SK-N-MC (cell line): Measurements from ENCODE around the gene LRRC63.

Experiments used
- DNase-seq: peaks from one replicate; pipeline ENCODE4 v3.0.0-alpha.2; 2011; ENCODE audit warnings: low read depth, low spot score
- H3K27ac ChIP-seq: fragments of 200-600 bp; sonication (generic); 2 replicates; pipeline ENCODE4 v1.5.1; 2016; ENCODE audit warnings: mixed run types
- H3K36me3 ChIP-seq: fragments of 200-600 bp; sonication (generic); 2 replicates; pipeline ENCODE4 v1.6.1; 2017; ENCODE audit warnings: antibody characterized with exemption, low read length, mixed read lengths; ENCODE audit not compliant: insufficient read depth
- H3K4me3 ChIP-seq: fragments of 200-600 bp; sonication (generic); 2 replicates; pipeline ENCODE4 v1.5.1; 2016
- H3K9ac ChIP-seq: fragments of 200-600 bp; sonication (generic); 2 replicates; pipeline ENCODE4 v1.8.0; 2017; ENCODE audit warnings: mixed run types, mixed read lengths; ENCODE audit not compliant: insufficient read length
- H3K9me3 ChIP-seq: fragments of 200-600 bp; sonication (generic); 2 replicates; pipeline ENCODE4 v1.6.1; 2017; ENCODE audit warnings: low read depth, mild to moderate bottlenecking, antibody characterized with exemption, low read length, moderate library complexity, mixed read lengths
- EZH2 ChIP-seq: fragments of 200-600 bp; sonication (generic); IDR thresholded peaks from one replicate; pipeline ENCODE4 v1.6.1; 2017; ENCODE audit warnings: antibody characterized with exemption
- FOXP2 ChIP-seq: optimal IDR thresholded peaks from 2 replicates; pipeline ENCODE3; 2011; ENCODE audit warnings: mild to moderate bottlenecking, moderate library complexity; ENCODE audit not compliant: insufficient read depth; ENCODE audit errors: extremely low read length, control extremely low read depth
- POLR2AphosphoS5 ChIP-seq: IDR thresholded peaks from 2 replicates; pipeline ENCODE4 v1.6.1; 2012; ENCODE audit warnings: mild to moderate bottlenecking, low read depth, low read length, borderline replicate concordance

Gene LRRC63

GRCh38 chr13:46192412-46192811 is 19.3 kb upstream of the LRRC63 start:
- H3K27ac ChIP-seq = no peak overlapping the region
- no peak overlapping the region for H3K4me3 ChIP-seq
- H3K36me3 ChIP-seq = no peaks in the 10 kb centered on the region
- H3K9ac ChIP-seq = no peak overlapping the region
- H3K9me3 ChIP-seq = no peaks in the 10 kb centered on the region
- TF ChIP-seq POLR2AphosphoS5 = no peak
- DNase-seq = no peak

GRCh38 chr13:46195016-46195415 is 16.7 kb upstream of the LRRC63 start:
- Histone ChIP-seq H3K36me3 (no peaks in the 10 kb centered on the region), H3K9me3 (no peaks in the 10 kb centered on the region), H3K4me3 (no peak overlapping the region), H3K27ac (no peak overlapping the region), H3K9ac (no peak overlapping the region)
- no peak for DNase-seq
- no peak for TF ChIP-seq FOXP2
- no peak for TF ChIP-seq EZH2
- no peak for TF ChIP-seq POLR2AphosphoS5

- H3K4me3 ChIP-seq = no peak overlapping the region
- H3K36me3 ChIP-seq = no peaks in the 10 kb centered on the region
Measured at GRCh38 chr13:46197299-46198048, 14.3 kb upstream of the LRRC63 start.

GRCh38 chr13:46198696-46199193 is 13.0 kb upstream of the LRRC63 start:
- Histone ChIP-seq H3K36me3 (no peaks in the 10 kb centered on the region), H3K9ac (no peak overlapping the region), H3K27ac (no peak overlapping the region), H3K9me3 (no peaks in the 10 kb centered on the region), H3K4me3 (no peak overlapping the region)
- no peak for DNase-seq
- TF ChIP-seq EZH2 (no peak), POLR2AphosphoS5 (no peak), FOXP2 (no peak)

More at GRCh38 chr13:46197299-46198048, 14.3 kb upstream of the LRRC63 start:
- H3K27ac ChIP-seq = no peak overlapping the region
- TF ChIP-seq EZH2 = no peak
- TF ChIP-seq POLR2AphosphoS5 = no peak
- no peak for TF ChIP-seq FOXP2
- H3K9ac ChIP-seq = no peak overlapping the region
- H3K9me3 ChIP-seq = no peaks in the 10 kb centered on the region
- no peak for DNase-seq

- Histone ChIP-seq H3K36me3 (no peaks in the 10 kb centered on the region), H3K9ac (no peak overlapping the region), H3K4me3 (no peak overlapping the region), H3K9me3 (no peaks in the 10 kb centered on the region), H3K27ac (peak overlapping the region; percentile 47; the same call in 1 of the 2 replicates)
- DNase-seq = no peak
- TF ChIP-seq FOXP2 (no peak), POLR2AphosphoS5 (no peak), EZH2 (no peak)
Measured at GRCh38 chr13:46202188-46202795, 9.4 kb upstream of the LRRC63 start.

GRCh38 chr13:46202966-46203365 is 8.8 kb upstream of the LRRC63 start:
- Histone ChIP-seq H3K27ac (peak overlapping the region; percentile 47; the same call in 1 of the 2 replicates), H3K9ac (no peak overlapping the region), H3K36me3 (no peaks in the 10 kb centered on the region), H3K9me3 (no peaks in the 10 kb centered on the region), H3K4me3 (no peak overlapping the region)
- no peak for DNase-seq
- TF ChIP-seq EZH2 (no peak), FOXP2 (no peak), POLR2AphosphoS5 (no peak)

GRCh38 chr13:46206143-46206542 is 5.6 kb upstream of the LRRC63 start:
- no peak overlapping the region for H3K4me3 ChIP-seq
- no peak overlapping the region for H3K27ac ChIP-seq
- H3K9ac ChIP-seq = no peak overlapping the region
- no peaks in the 10 kb centered on the region for H3K9me3 ChIP-seq
- H3K36me3 ChIP-seq = no peaks in the 10 kb centered on the region
- no peak for DNase-seq
- no peak for TF ChIP-seq FOXP2

GRCh38 chr13:46207828-46208227 is 3.9 kb upstream of the LRRC63 start:
- no peak for TF ChIP-seq EZH2
- TF ChIP-seq FOXP2 = no peak
- TF ChIP-seq POLR2AphosphoS5 = no peak
- no peak overlapping the region for H3K27ac ChIP-seq
- no peaks in the 10 kb centered on the region for H3K36me3 ChIP-seq
- no peak overlapping the region for H3K9ac ChIP-seq
- H3K9me3 ChIP-seq = no peaks in the 10 kb centered on the region
- no peak overlapping the region for H3K4me3 ChIP-seq
- no peak for DNase-seq

- TF ChIP-seq FOXP2 (no peak), EZH2 (no peak), POLR2AphosphoS5 (no peak)
- H3K9ac ChIP-seq = peak overlapping the region; percentile 89
- peak overlapping the region; percentile 53; the same call in 1 of the 2 replicates for H3K27ac ChIP-seq
- H3K36me3 ChIP-seq = no peaks in the 10 kb centered on the region
- H3K4me3 ChIP-seq = peak overlapping the region; percentile 99
- H3K9me3 ChIP-seq = no peaks in the 10 kb centered on the region
- no peak for DNase-seq
Measured at GRCh38 chr13:46210362-46211083, 1.2 kb upstream of the LRRC63 start.
